ENCODE measurements around the gene GPS1.

The GPS1 gene

DNA sequence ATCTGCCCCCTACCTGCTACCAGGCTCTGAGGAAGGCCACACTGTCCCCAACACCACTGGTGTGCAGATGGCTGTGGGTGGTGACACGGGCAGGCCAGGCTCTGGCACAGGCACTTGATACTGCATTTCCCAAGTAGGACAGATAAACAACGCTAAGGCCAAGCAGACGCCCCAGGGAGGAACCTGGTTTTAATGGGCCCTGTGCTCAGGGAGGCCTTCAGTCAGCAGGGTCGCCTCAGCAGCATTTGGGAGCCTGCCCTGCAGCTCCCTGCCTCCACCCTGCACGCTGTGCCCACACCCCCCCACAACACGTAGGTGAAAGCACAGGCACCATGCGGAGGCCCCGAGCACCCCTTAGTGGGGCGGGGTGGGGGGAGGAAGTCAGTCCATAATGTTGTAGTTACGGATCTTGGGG, 49.6 kb downstream of the GPS1 start:
- Histone ChIP-seq H3K4me3 (ENCODE audit: low read length) (no peak overlapping the region), H3K9ac (ENCODE audit: low read depth, low read length) (no peak overlapping the region), H3K27me3 (ENCODE audit: control insufficient read depth, insufficient read depth, low read length) (no peaks in the 10 kb centered on the region), H3K4me2 (ENCODE audit: low read length) (no peak overlapping the region), H3K36me3 (ENCODE audit: insufficient read depth, low read length) (peaks cover under 1% of the 10 kb centered on the region), H3K4me1 (ENCODE audit: control insufficient read depth, insufficient read depth, low read length) (peaks cover 26% of the 10 kb centered on the region), H3K9me3 (replicated peaks; ENCODE audit: low read length) (no peaks in the 10 kb centered on the region)

DNA sequence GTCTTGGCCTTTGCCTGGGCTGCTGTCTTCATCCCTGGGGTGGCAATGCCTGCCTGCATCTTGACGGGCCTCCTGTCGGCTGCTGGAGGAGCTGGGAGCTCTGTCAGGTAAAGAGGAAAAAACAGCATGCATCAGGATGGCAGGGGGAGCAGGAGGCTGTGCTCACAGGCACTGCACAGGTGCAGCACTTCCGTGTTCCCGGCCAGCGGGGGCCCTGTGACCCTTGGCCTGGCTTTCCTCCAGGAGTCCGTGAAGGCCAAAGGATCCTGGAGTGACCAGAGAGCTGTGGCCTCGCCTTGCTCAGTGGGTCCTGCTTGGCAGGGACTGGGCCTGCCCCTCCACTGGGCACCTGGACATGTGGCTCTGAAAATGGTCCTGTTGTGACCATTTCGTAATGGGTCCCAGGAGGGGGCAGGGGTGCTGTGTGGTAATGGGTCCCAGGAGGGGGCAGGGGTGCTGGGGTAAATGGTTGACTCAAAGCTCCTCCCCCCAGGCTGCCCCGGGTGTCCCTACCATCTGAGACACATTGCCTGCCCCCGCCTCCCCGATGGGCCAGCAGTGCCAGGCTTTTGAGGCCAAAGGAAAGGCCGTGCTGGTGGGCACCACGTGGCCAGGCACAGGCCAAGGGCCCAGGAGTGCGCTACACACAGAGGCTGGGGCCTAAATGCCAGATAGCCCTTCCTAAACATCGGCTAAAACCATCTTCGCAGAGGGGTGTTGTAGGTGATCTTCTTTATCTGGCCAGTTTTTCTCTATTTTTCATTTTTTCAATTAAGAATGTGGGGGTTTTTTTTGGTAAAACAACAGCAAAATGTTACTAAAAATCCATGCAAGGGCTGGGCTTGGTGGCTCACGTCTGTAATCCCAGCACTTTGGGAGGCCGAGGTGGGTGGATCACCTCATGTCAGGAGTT, 50.3 kb downstream of the GPS1 start:
- Histone ChIP-seq H3K36me3 (ENCODE audit: insufficient read depth, low read length) (no peaks in the 10 kb centered on the region), H3K4me2 (ENCODE audit: low read length) (no peak overlapping the region), H3K9ac (ENCODE audit: low read depth, low read length) (no peak overlapping the region), H3K27me3 (ENCODE audit: control insufficient read depth, insufficient read depth, low read length) (no peaks in the 10 kb centered on the region), H3K4me1 (ENCODE audit: control insufficient read depth, insufficient read depth, low read length) (peaks cover 26% of the 10 kb centered on the region), H3K4me3 (ENCODE audit: low read length) (no peak overlapping the region), H3K9me3 (replicated peaks; ENCODE audit: low read length) (no peaks in the 10 kb centered on the region)

DNA sequence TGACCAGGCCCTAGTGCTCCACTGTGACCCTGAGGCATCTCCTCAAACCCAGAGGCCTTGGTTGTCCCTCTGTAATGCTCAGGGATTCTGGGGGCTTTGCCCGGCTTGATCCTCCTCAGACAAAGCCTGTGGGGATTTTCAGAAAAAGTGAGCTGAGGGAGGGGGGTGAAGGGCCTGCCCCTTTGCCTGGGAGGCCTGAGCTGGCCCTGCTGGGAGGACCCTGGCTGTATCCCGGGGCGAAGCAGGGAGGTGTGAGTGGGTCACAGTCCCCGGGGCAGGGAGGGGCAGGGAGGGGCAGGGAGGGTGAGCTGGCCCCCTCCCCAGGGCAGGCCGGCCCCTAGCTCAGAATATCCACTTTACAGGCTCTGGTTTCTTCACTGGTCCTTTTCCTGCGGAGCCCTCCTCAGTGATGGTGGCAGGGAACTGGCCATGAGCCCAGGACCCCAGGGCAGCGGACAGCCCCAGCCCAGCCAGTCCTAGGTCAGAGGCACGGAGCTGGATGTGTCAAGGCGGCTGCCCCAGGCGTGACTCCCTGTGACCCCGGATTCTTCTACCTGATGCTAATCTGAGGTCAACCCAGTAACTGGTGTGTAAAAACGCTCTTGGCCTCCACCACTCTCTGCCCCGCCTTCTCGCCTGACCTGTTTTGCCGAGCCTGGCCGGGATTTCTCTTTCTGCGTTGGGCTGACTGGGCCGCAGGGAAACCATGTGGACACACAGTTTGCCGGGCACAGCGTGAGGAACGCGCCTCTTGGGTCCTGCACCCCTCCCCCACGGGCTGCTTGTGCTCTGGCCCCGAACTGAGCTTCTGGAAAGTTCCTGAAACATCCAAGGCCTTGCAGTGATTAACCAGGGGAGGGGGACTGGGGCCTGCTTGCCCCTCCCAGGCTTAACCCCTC, 52.1 kb downstream of the GPS1 start:
- no peak overlapping the region for H3K4me2 ChIP-seq (ENCODE audit: low read length)
- H3K4me1 ChIP-seq (ENCODE audit: control insufficient read depth, insufficient read depth, low read length) = peaks cover 26% of the 10 kb centered on the region
- no peaks in the 10 kb centered on the region for H3K36me3 ChIP-seq (ENCODE audit: insufficient read depth, low read length)
- no peak overlapping the region for H3K4me3 ChIP-seq (ENCODE audit: low read length)
- H3K9ac ChIP-seq (ENCODE audit: low read depth, low read length) = no peak overlapping the region
- no peaks in the 10 kb centered on the region for H3K9me3 ChIP-seq (replicated peaks; ENCODE audit: low read length)
- H3K27me3 ChIP-seq (ENCODE audit: control insufficient read depth, insufficient read depth, low read length) = no peaks in the 10 kb centered on the region

DNA sequence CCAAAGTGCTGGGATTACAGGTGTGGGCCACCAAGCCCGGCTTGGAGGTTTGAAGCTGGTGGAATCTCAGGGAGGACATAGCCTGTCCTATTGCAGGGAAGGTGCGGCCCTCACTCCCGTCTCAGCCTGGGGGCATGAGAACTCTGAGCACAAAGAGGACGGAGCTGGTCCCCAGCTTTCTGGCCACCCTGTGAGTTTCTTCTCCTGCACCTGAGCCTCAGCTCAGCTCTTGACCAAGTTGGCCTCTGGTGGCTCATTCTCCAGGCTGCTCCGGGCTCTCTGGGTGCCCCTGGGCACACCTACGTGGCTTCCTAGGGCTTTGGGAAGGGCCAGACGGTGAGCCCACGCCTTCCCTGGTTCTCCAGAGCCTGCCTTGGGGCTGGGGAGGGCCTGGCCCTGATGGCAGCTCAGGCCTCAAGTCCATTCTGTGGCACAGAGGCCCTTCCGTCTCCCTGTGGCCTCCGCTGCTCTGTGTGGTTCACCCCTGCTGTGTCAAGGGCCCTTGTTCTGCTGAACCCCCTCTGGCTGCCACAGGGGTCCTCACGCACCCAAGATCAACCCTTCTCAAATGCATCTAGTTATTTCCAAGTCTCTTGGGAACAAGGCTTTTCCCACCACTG, 53.2 kb downstream of the GPS1 start:
- H3K4me1 ChIP-seq (ENCODE audit: control insufficient read depth, insufficient read depth, low read length) = peaks cover 16% of the 10 kb centered on the region
- H3K9ac ChIP-seq (ENCODE audit: low read depth, low read length) = no peak overlapping the region
- no peak overlapping the region for H3K4me2 ChIP-seq (ENCODE audit: low read length)

DNA sequence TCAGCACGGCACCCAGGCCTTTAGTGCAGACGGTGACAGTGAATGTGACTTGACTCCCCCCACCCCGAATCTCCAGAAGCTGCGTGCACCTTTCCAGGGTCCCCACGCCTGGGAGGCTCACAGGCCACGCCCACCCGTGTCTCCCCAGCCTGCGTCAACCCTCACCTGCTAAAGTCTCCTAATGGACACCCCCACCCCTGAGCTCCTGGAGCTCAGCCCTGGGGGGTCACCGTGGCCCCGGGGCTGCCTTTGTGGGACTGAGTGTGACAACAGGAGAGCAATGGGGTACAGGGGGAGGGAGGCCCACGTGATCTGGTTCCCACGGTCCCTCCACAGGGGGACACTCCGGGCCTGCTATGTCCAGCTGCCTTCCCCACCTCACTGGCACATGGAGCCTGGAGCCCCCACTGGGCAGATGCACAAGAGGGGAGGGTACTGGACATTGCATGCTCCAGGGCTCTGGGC, 53.8 kb downstream of the GPS1 start:
- Histone ChIP-seq H3K9me3 (replicated peaks; ENCODE audit: low read length) (no peaks in the 10 kb centered on the region), H3K4me1 (ENCODE audit: control insufficient read depth, insufficient read depth, low read length) (peaks cover 12% of the 10 kb centered on the region), H3K9ac (ENCODE audit: low read depth, low read length) (no peak overlapping the region), H3K36me3 (ENCODE audit: insufficient read depth, low read length) (no peaks in the 10 kb centered on the region), H3K27me3 (ENCODE audit: control insufficient read depth, insufficient read depth, low read length) (no peaks in the 10 kb centered on the region), H3K4me3 (ENCODE audit: low read length) (no peak overlapping the region), H3K4me2 (ENCODE audit: low read length) (no peak overlapping the region)

More for the DNA sequence above, 53.2 kb downstream of the GPS1 start:
- Histone ChIP-seq H3K27me3 (ENCODE audit: control insufficient read depth, insufficient read depth, low read length) (no peaks in the 10 kb centered on the region), H3K9me3 (replicated peaks; ENCODE audit: low read length) (no peaks in the 10 kb centered on the region), H3K36me3 (ENCODE audit: insufficient read depth, low read length) (no peaks in the 10 kb centered on the region), H3K4me3 (ENCODE audit: low read length) (no peak overlapping the region)

DNA sequence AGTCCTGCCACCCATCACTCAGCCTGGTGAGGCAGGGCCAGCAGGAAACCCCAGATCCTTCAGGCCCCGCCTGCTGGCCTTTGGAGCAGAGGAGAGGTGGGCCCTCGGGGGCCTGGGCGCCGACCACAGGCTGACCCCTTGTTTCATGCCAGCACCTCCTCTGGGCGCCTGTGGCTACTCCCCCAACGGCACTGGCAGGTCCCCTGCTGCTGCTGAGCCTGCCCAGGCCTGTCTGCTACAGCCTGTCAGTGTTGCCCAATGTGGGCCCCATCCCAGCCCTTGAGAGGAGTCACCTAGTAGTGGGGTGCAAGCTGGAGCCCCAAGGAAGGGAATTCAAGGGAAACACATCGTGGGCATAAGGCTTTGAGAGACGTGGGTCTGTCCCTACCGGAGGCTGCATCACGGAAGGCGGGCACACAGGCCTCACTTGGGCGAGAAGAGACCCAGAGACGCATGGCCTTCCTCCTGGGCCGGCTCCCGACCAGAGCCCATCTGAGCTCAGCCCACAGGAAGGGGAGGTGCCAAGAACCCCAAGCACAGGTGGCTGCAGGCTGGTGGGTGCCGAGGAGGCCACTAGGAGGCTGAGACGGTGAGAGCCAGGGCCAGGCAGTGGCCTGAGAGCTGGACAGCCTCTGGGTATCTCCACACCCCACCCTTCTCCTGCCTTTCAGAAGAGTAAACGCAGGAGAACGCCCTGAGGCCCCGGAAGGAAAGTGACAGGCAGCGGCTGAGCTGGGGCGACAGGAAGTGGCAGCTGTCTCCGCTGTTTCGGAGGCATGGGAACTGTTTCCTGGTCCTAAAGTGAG, 54.4 kb downstream of the GPS1 start:
- Histone ChIP-seq H3K36me3 (ENCODE audit: insufficient read depth, low read length) (no peaks in the 10 kb centered on the region), H3K27me3 (ENCODE audit: control insufficient read depth, insufficient read depth, low read length) (no peaks in the 10 kb centered on the region), H3K4me2 (ENCODE audit: low read length) (peak overlapping the region; percentile 57), H3K4me1 (ENCODE audit: control insufficient read depth, insufficient read depth, low read length) (peaks cover 12% of the 10 kb centered on the region), H3K9me3 (replicated peaks; ENCODE audit: low read length) (no peaks in the 10 kb centered on the region), H3K4me3 (ENCODE audit: low read length) (no peak overlapping the region), H3K9ac (ENCODE audit: low read depth, low read length) (peak overlapping the region; percentile 30)

DNA sequence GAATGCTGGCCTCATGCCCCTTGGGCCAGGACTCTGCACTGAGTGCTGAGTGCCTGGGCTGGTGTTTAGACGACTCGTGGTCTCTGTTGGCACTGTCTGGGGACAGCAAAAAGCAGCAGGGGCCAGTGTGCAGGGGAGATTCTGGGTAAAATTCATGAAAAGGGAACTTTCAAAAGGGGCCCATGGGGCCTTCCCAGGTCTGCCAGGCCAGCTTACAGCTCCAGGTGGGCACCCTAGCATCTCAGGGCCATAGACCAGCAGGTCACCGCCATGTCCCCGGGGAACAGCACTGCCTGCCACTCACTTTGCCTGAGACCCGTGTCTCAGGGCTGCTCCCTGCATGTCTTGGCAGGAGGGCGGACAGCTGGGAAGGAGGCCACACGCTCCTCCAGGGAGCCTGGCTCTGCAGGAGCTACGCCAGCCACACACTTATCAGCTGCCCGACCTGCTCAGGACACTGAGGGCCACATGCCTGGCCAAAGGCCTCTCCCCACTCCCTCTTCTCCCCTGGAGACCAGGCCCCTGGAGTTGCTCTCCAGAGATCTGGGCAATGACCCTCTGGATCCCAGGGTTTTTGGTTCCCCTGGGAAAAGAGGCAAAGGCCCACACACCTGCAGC, 55.1 kb downstream of the GPS1 start:
- no peaks in the 10 kb centered on the region for H3K9me3 ChIP-seq (replicated peaks; ENCODE audit: low read length)
- H3K4me3 ChIP-seq (ENCODE audit: low read length) = no peak overlapping the region
- peak overlapping the region; percentile 57 for H3K4me2 ChIP-seq (ENCODE audit: low read length)
- H3K27me3 ChIP-seq (ENCODE audit: control insufficient read depth, insufficient read depth, low read length) = no peaks in the 10 kb centered on the region
- peak overlapping the region; percentile 30 for H3K9ac ChIP-seq (ENCODE audit: low read depth, low read length)
- peaks cover 12% of the 10 kb centered on the region for H3K4me1 ChIP-seq (ENCODE audit: control insufficient read depth, insufficient read depth, low read length)
- no peaks in the 10 kb centered on the region for H3K36me3 ChIP-seq (ENCODE audit: insufficient read depth, low read length)
